ENCODE data around the gene BCAM.
A peak's percentile ranks its signal among the peaks of the same experiment; 100 is the strongest.

BCAM gene

GRCh38 chr19:44855606-44856005, 46.7 kb downstream of the BCAM start:
- no peak for DNase-seq

GRCh38 chr19:44856421-44857083, 47.6 kb downstream of the BCAM start:
- DNase-seq = no peak

GRCh38 chr19:44857837-44858236, 48.9 kb downstream of the BCAM start:
- DNase-seq = peak in 1 of 2 experiments; percentile 13

GRCh38 chr19:44861576-44861975, 52.7 kb downstream of the BCAM start:
- peak; percentile 69 to 83 for DNase-seq

- no peak for DNase-seq
Measured at GRCh38 chr19:44863990-44864389, 55.1 kb downstream of the BCAM start.

GRCh38 chr19:44865196-44865767, 56.4 kb downstream of the BCAM start:
- no peak for DNase-seq

GRCh38 chr19:44866664-44867063, 57.8 kb downstream of the BCAM start:
- DNase-seq = no peak

- no peak for DNase-seq
Measured at GRCh38 chr19:44867578-44867977, 58.7 kb downstream of the BCAM start.

GRCh38 chr19:44869733-44870470, 61.0 kb downstream of the BCAM start:
- DNase-seq = no peak

Measured in NCI-H526 (cell line).